Measurements from ENCODE around the gene ZDHHC19.

The ZDHHC19 gene

GRCh38 chr3:196195664-196196265 lies 15.4 kb downstream of the ZDHHC19 start:
- 0 out of 2 replicates have a peak, but pooled peaks cover 7% of the 10 kb centered on the region for H3K27me3 ChIP-seq (ENCODE audit: insufficient read depth, low read length)
- TF ChIP-seq EZH2 (IDR thresholded peaks at IDR 0.05; ENCODE audit: borderline replicate concordance, low read length), result no peak
- no peak for TF ChIP-seq CTCF (IDR thresholded peaks at IDR 0.05; ENCODE audit: low read length)
- no peak overlapping the region for H3K4me2 ChIP-seq (ENCODE audit: low read length)
- H3K4me1 ChIP-seq (ENCODE audit: insufficient read depth, low read length, severe bottlenecking), result peaks cover 8% of the 10 kb centered on the region
- no peak overlapping the region for H3K9ac ChIP-seq (ENCODE audit: low read length)
- no peak overlapping the region for H2AFZ ChIP-seq (ENCODE audit: low read length)
- H3K27ac ChIP-seq (ENCODE audit: low read depth, low read length, poor library complexity, severe bottlenecking), result no peak overlapping the region
- no peaks in the 10 kb centered on the region for H3F3A ChIP-seq (ENCODE audit: insufficient read depth, low read length)
- H3K9me2 ChIP-seq (ENCODE audit: low read depth, low read length), result no peaks in the 10 kb centered on the region
- H3K79me2 ChIP-seq (ENCODE audit: insufficient read depth, low read length), result no peaks in the 10 kb centered on the region
- no peaks in the 10 kb centered on the region for H3K36me3 ChIP-seq (ENCODE audit: insufficient read depth, low read length)
- H4K20me1 ChIP-seq (ENCODE audit: insufficient read depth, low read length), result no peaks in the 10 kb centered on the region
- no peaks in the 10 kb centered on the region for H3K9me3 ChIP-seq (ENCODE audit: low read length)
- H3K4me3 ChIP-seq (ENCODE audit: low read depth, low read length, poor library complexity, severe bottlenecking), result no peak overlapping the region

GRCh38 chr3:196194542-196194915 lies 16.7 kb downstream of the ZDHHC19 start:
- Histone ChIP-seq H3K36me3 (ENCODE audit: insufficient read depth, low read length) (no peaks in the 10 kb centered on the region), H4K20me1 (ENCODE audit: insufficient read depth, low read length) (no peaks in the 10 kb centered on the region), H3K27ac (ENCODE audit: low read depth, low read length, poor library complexity, severe bottlenecking) (no peak overlapping the region), H3K9me3 (ENCODE audit: low read length) (no peaks in the 10 kb centered on the region), H3K79me2 (ENCODE audit: insufficient read depth, low read length) (no peaks in the 10 kb centered on the region), H3K4me1 (ENCODE audit: insufficient read depth, low read length, severe bottlenecking) (peaks cover 8% of the 10 kb centered on the region), H3K4me3 (ENCODE audit: low read depth, low read length, poor library complexity, severe bottlenecking) (no peak overlapping the region), H3K9me2 (ENCODE audit: low read depth, low read length) (no peaks in the 10 kb centered on the region), H3K27me3 (ENCODE audit: insufficient read depth, low read length) (0 out of 2 replicates have a peak, but pooled peaks cover 7% of the 10 kb centered on the region), H3F3A (ENCODE audit: insufficient read depth, low read length) (no peaks in the 10 kb centered on the region), H3K9ac (ENCODE audit: low read length) (no peak overlapping the region), H3K4me2 (ENCODE audit: low read length) (no peak overlapping the region), H2AFZ (ENCODE audit: low read length) (no peak overlapping the region)
- no peak for TF ChIP-seq EZH2 (IDR thresholded peaks at IDR 0.05; ENCODE audit: borderline replicate concordance, low read length)
- no peak for TF ChIP-seq CTCF (IDR thresholded peaks at IDR 0.05; ENCODE audit: low read length)

GRCh38 chr3:196193736-196194541 lies 17.3 kb downstream of the ZDHHC19 start:
- no peak overlapping the region for H2AFZ ChIP-seq (ENCODE audit: low read length)
- H3K27ac ChIP-seq (ENCODE audit: low read depth, low read length, poor library complexity, severe bottlenecking), result no peak overlapping the region
- no peak for TF ChIP-seq EZH2 (IDR thresholded peaks at IDR 0.05; ENCODE audit: borderline replicate concordance, low read length)
- no peak for TF ChIP-seq CTCF (IDR thresholded peaks at IDR 0.05; ENCODE audit: low read length)

More at GRCh38 chr3:196193736-196194541, 17.3 kb downstream of the ZDHHC19 start:
- no peaks in the 10 kb centered on the region for H3K36me3 ChIP-seq (ENCODE audit: insufficient read depth, low read length)
- H3K4me3 ChIP-seq (ENCODE audit: low read depth, low read length, poor library complexity, severe bottlenecking), result no peak overlapping the region
- no peak overlapping the region for H3K9ac ChIP-seq (ENCODE audit: low read length)
- no peaks in the 10 kb centered on the region for H3K9me2 ChIP-seq (ENCODE audit: low read depth, low read length)
- no peak overlapping the region for H3K4me2 ChIP-seq (ENCODE audit: low read length)
- no peaks in the 10 kb centered on the region for H4K20me1 ChIP-seq (ENCODE audit: insufficient read depth, low read length)
- H3K79me2 ChIP-seq (ENCODE audit: insufficient read depth, low read length), result no peaks in the 10 kb centered on the region
- peaks cover 8% of the 10 kb centered on the region for H3K4me1 ChIP-seq (ENCODE audit: insufficient read depth, low read length, severe bottlenecking)
- H3K27me3 ChIP-seq (ENCODE audit: insufficient read depth, low read length), result 0 out of 2 replicates have a peak, but pooled peaks cover 7% of the 10 kb centered on the region
- no peaks in the 10 kb centered on the region for H3F3A ChIP-seq (ENCODE audit: insufficient read depth, low read length)
- H3K9me3 ChIP-seq (ENCODE audit: low read length), result no peaks in the 10 kb centered on the region

All from OCI-LY1 (cell line).